ENCODE data around the gene IFT122. TPM values are rescaled to one million over a fixed set of nuclear protein-coding genes. Genes with fewer than 3 reads are reported as not detected.

The IFT122 gene
- total and polyA plus RNA-seq, 3 donors from 2014 or later, result 125 to 218 (median 168) TPM

GRCh38 chr3:129442486-129442885, 2.5 kb downstream of the IFT122 start:
- TF ChIP-seq CTCF (IDR thresholded peaks at IDR 0.05) (no peak), POLR2A (IDR thresholded peaks at IDR 0.05) (no peak)
- DNase-seq, result no peak
- WGBS, 2 donors, result 52 to 58% methylated on average over 2 of the region's 2 CpGs
- H3K27me3 ChIP-seq, result no peaks in the 10 kb centered on the region
- H3K9me3 ChIP-seq, result no peaks in the 10 kb centered on the region
- peaks cover 24% of the 10 kb centered on the region for H3K4me1 ChIP-seq
- H3K27ac ChIP-seq, result peak overlapping the region; percentile 67 to 90
- no peak overlapping the region for H3K4me3 ChIP-seq
- no peaks in the 10 kb centered on the region for H3K36me3 ChIP-seq (ENCODE audit: low read depth, missing control alignments)
- intact Hi-C loops (cut with DNase I; ENCODE audit: low total_unique reads), result no loop called here

- no peaks in the 10 kb centered on the region for H3K36me3 ChIP-seq (ENCODE audit: low read depth, missing control alignments)
- H3K9me3 ChIP-seq, result no peaks in the 10 kb centered on the region
- peaks cover 24% of the 10 kb centered on the region for H3K4me1 ChIP-seq
- H3K27me3 ChIP-seq, result no peaks in the 10 kb centered on the region
- intact Hi-C loops (cut with DNase I; ENCODE audit: low total_unique reads), result no loop called here
- DNase-seq, result no peak
- no peak for TF ChIP-seq POLR2A (IDR thresholded peaks at IDR 0.05)
- no peak for TF ChIP-seq CTCF (IDR thresholded peaks at IDR 0.05)
- no peak overlapping the region for H3K4me3 ChIP-seq
- peak overlapping the region in 1 of 2 donors; percentile 90 for H3K27ac ChIP-seq
Observed at GRCh38 chr3:129442947-129443346, 2.9 kb downstream of the IFT122 start.

- no peaks in the 10 kb centered on the region for H3K36me3 ChIP-seq (ENCODE audit: low read depth, missing control alignments)
- no peak overlapping the region for H3K4me3 ChIP-seq
- DNase-seq, result no peak
- TF ChIP-seq POLR2A (IDR thresholded peaks at IDR 0.05), result no peak
- no peak for TF ChIP-seq CTCF (IDR thresholded peaks at IDR 0.05)
- no peak overlapping the region for H3K27ac ChIP-seq
- WGBS, 2 donors, result 90 to 93% methylated on average over 3 of the region's 3 CpGs
- H3K9me3 ChIP-seq, result no peaks in the 10 kb centered on the region
- no peaks in the 10 kb centered on the region for H3K27me3 ChIP-seq
- peaks cover 19% of the 10 kb centered on the region for H3K4me1 ChIP-seq
- intact Hi-C loops (cut with DNase I; ENCODE audit: low total_unique reads), result no loop called here
Observed at GRCh38 chr3:129445471-129445870, 5.4 kb downstream of the IFT122 start.

GRCh38 chr3:129446926-129447325, 6.9 kb downstream of the IFT122 start:
- WGBS, 2 donors, result 81 to 91% methylated on average over 1 of the region's 1 CpG
- Histone ChIP-seq H3K27me3 (no peaks in the 10 kb centered on the region), H3K27ac (no peak overlapping the region), H3K9me3 (no peaks in the 10 kb centered on the region), H3K36me3 (ENCODE audit: low read depth, missing control alignments) (no peaks in the 10 kb centered on the region), H3K4me1 (peaks cover 7% of the 10 kb centered on the region), H3K4me3 (no peak overlapping the region)
- TF ChIP-seq CTCF (IDR thresholded peaks at IDR 0.05) (no peak), POLR2A (IDR thresholded peaks at IDR 0.05) (no peak)
- DNase-seq, result no peak
- intact Hi-C loops (cut with DNase I; ENCODE audit: low total_unique reads), result no loop called here

GRCh38 chr3:129448186-129448895, 8.3 kb downstream of the IFT122 start:
- H3K4me1 ChIP-seq, result no peaks in the 10 kb centered on the region
- no peaks in the 10 kb centered on the region for H3K9me3 ChIP-seq
- no peak for DNase-seq
- H3K36me3 ChIP-seq (ENCODE audit: low read depth, missing control alignments), result no peaks in the 10 kb centered on the region
- no peaks in the 10 kb centered on the region for H3K27me3 ChIP-seq
- intact Hi-C loops (cut with DNase I; ENCODE audit: low total_unique reads), result no loop called here
- H3K4me3 ChIP-seq, result no peak overlapping the region
- H3K27ac ChIP-seq, result no peak overlapping the region
- TF ChIP-seq POLR2A (IDR thresholded peaks at IDR 0.05), result no peak
- no peak for TF ChIP-seq CTCF (IDR thresholded peaks at IDR 0.05)
- 94% methylated on average over 18 of the region's 18 CpGs for WGBS, 2 donors

All from testis (tissue), 3 donors.